PC-9 (cell line): ENCODE results near the gene SLC25A41.

Experiments used
- CTCF ChIP-seq: fragments of 200-600 bp; sonication (generic); conservative IDR thresholded peaks from 2 replicates; pipeline ENCODE4 v1.6.1; 2017; ENCODE audit warnings: mixed run types, antibody characterized with exemption, mild to moderate bottlenecking, moderate library complexity
- EZH2 ChIP-seq: fragments of 200-600 bp; sonication (generic); IDR thresholded peaks from 2 replicates; pipeline ENCODE4 v1.8.0; 2017; ENCODE audit warnings: antibody characterized with exemption, low read depth

DNA sequence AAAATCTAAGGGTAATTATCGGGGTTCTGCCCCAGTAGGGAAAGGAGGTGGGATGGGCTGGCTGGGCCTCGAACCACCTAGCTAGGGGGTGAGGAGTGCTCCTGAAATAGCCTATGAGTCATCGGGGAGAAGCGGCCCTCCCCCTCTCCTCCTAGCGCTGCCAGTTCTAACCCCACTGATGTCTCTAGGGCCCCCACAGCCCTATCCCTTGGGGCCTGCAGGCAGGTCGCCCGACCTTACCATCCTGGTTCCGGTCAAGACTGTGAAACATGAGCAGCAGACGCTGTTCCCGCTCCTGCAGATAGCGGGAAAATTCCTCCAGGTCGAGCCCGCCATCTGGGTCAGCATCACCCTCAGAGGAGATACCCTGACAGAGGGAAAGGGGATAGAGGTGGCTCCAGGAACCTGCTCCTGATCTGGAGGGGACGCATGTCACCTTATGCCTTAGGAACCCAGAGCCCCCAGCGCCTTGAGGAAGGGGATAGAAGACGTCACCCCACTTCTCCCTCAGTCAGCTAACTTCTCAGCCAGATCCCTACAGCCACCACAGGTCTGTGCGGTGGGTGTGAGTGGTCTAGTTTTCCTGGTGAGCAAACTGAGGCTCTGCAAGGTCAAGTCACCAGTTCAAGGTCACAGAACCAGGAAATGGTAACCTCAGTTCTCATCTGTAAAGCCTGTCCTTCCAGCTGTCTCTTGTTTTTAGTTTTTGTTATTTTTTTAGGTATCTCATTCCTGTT lies 24.6 kb upstream of the SLC25A41 start:
- TF ChIP-seq CTCF (no peak), EZH2 (no peak)
